GM23248 (cell line): Measurements from ENCODE around the gene PLCB1. TPM values are rescaled to one million over a fixed set of nuclear protein-coding genes. Genes with fewer than 3 reads are reported as not detected.

Experiments
- DNase-seq: peaks from one replicate; pipeline ENCODE4 v3.0.0-alpha.2; 2015
- H2AFZ ChIP-seq: fragments of 200-600 bp; sonication (generic); 2 replicates; pipeline ENCODE4 v1.6.1; 2016; ENCODE audit warnings: antibody characterized with exemption
- H3F3A ChIP-seq: fragments of 200-600 bp; sonication (generic); 2 replicates; pipeline ENCODE4 v1.6.1; 2016; ENCODE audit warnings: mild to moderate bottlenecking, antibody characterized with exemption, mixed run types; ENCODE audit not compliant: insufficient read depth
- H3K27ac ChIP-seq: fragments of 200-600 bp; sonication (generic); 2 replicates; pipeline ENCODE4 v1.5.1; 2016; ENCODE audit warnings: mild to moderate bottlenecking
- H3K27me3 ChIP-seq: fragments of 200-600 bp; sonication (generic); replicated peaks from 2 replicates; pipeline ENCODE4 v1.6.1; 2016; ENCODE audit warnings: mild to moderate bottlenecking; ENCODE audit not compliant: insufficient read depth
- H3K36me3 ChIP-seq: fragments of 200-600 bp; sonication (generic); 2 replicates; pipeline ENCODE4 v1.6.1; 2016; ENCODE audit warnings: low read depth, mild to moderate bottlenecking
- H3K4me1 ChIP-seq: fragments of 200-600 bp; sonication (generic); 2 replicates; pipeline ENCODE4 v1.6.1; 2016; ENCODE audit warnings: mild to moderate bottlenecking; ENCODE audit not compliant: insufficient read depth
- H3K4me2 ChIP-seq: fragments of 200-600 bp; sonication (generic); one replicate; pipeline ENCODE4 v1.6.1; 2016; ENCODE audit warnings: mild to moderate bottlenecking; ENCODE audit not compliant: unreplicated experiment
- H3K4me3 ChIP-seq: fragments of 200-600 bp; sonication (generic); 2 replicates; pipeline ENCODE4 v1.5.1; 2016; ENCODE audit warnings: mild to moderate bottlenecking
- H3K79me2 ChIP-seq: fragments of 200-600 bp; sonication (generic); 2 replicates; pipeline ENCODE4 v1.6.1; 2016; ENCODE audit warnings: mild to moderate bottlenecking; ENCODE audit not compliant: insufficient read depth
- H3K9ac ChIP-seq: fragments of 200-600 bp; sonication (generic); 2 replicates; pipeline ENCODE4 v1.6.1; 2016; ENCODE audit warnings: mild to moderate bottlenecking
- H3K9me2 ChIP-seq: fragments of 200-600 bp; sonication (generic); 2 replicates; pipeline ENCODE4 v1.6.1; 2016; ENCODE audit warnings: mixed run types, mild to moderate bottlenecking, moderate library complexity; ENCODE audit not compliant: insufficient read depth
- H3K9me3 ChIP-seq: fragments of 200-600 bp; sonication (generic); one replicate; pipeline ENCODE4 v1.6.1; 2017; ENCODE audit warnings: low read depth
- H4K20me1 ChIP-seq: fragments of 200-600 bp; sonication (generic); 2 replicates; pipeline ENCODE4 v1.6.0; 2016; ENCODE audit not compliant: insufficient read depth
- EZH2 ChIP-seq: fragments of 200-600 bp; sonication (generic); IDR thresholded peaks from 2 replicates; pipeline ENCODE4 v1.6.1; 2018; ENCODE audit warnings: antibody characterized with exemption, mild to moderate bottlenecking; ENCODE audit not compliant: insufficient read depth, poor library complexity, severe bottlenecking
- EZH2phosphoT487 ChIP-seq: fragments of 200-600 bp; sonication (generic); IDR thresholded peaks from 2 replicates; pipeline ENCODE4 v1.6.1; 2018; ENCODE audit warnings: antibody characterized with exemption, moderate library complexity, mild to moderate bottlenecking, low read depth; ENCODE audit not compliant: insufficient read depth
- WGBS, 2 experiments: methylation state at CpG; one replicate each; pipeline ENCODE4 v1.1.6; 2015 to 2017; ENCODE audit warnings: low lambda C conversion rate in 2 of 2, low coverage in 1 of 2; ENCODE audit errors: missing lambda C conversion rate in 2 of 2; 5-methylcytosine and 5-hydroxymethylcytosine counted together
- in situ Hi-C: fragments of 300-500 bp; cut with MboI; formaldehyde crosslinking; loops from 2 replicates; pipeline ENCODE4 v1.15.0; 2020
- polyA plus RNA-seq: library from polyadenylated mRNA; unstranded; fragments of >200 nt; fragmentation: Nextera tagmentation; extraction: Ambion mirVana; gene quantifications from 2 replicates; pipeline ENCODE4 v1.2.1, GENCODE V29; 2016
- total RNA-seq: library from RNA; depleted of rRNA; stranded (reverse); fragments of >200 nt; shearing (Covaris generic); gene quantifications from 2 replicates; pipeline ENCODE4 v1.2.3, GENCODE V29; 2014

Gene PLCB1
- total and polyA plus RNA-seq, 2 experiments from 2014 or later = 3.7 to 12.8 TPM

DNA sequence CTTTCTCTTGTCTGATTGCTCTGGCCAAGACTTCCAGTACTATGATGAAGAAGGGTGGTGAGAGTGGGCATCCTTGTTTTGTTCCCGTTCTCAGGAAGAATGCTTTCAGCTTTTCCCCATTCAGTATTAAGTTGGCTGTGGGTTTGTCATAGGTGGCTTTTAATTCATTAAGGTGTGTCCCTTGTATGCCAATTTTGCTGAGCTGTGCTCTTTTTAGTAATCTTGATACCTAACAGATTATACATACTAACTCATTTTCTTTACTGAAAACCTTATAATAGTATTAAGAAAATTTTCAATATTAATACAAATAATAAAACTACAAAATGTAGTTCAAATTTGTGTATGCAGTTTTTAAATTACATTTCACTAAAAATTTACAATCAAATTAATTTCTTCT lies 557.3 kb downstream of the PLCB1 start:
- Histone ChIP-seq H3K79me2 (no peaks in the 10 kb centered on the region), H3K9me2 (no peaks in the 10 kb centered on the region), H4K20me1 (no peaks in the 10 kb centered on the region), H3K4me2 (no peak overlapping the region), H3F3A (peaks cover 17% of the 10 kb centered on the region), H3K27me3 (no peaks in the 10 kb centered on the region), H2AFZ (no peak overlapping the region), H3K9me3 (no peaks in the 10 kb centered on the region), H3K9ac (no peak overlapping the region), H3K36me3 (no peaks in the 10 kb centered on the region), H3K4me3 (no peak overlapping the region), H3K4me1 (peaks cover 24% of the 10 kb centered on the region), H3K27ac (no peak overlapping the region)
- DNase-seq = no peak
- in situ Hi-C loops = no loop called here
- TF ChIP-seq EZH2phosphoT487 = no peak
- no peak for TF ChIP-seq EZH2
- WGBS, 2 experiments = 93 to 97% methylated on average over 1 of the region's 1 CpG

- no peak overlapping the region for H3K4me3 ChIP-seq
- no peaks in the 10 kb centered on the region for H4K20me1 ChIP-seq
- no peak overlapping the region for H3K9ac ChIP-seq
- H3K27me3 ChIP-seq = no peaks in the 10 kb centered on the region
- H3K4me1 ChIP-seq = peaks cover 30% of the 10 kb centered on the region
- H3F3A ChIP-seq = peaks cover 24% of the 10 kb centered on the region
- in situ Hi-C loops = no loop called here
- no peaks in the 10 kb centered on the region for H3K9me2 ChIP-seq
- no peak overlapping the region for H3K4me2 ChIP-seq
- DNase-seq = no peak
- no peak overlapping the region for H3K27ac ChIP-seq
- no peaks in the 10 kb centered on the region for H3K36me3 ChIP-seq
- TF ChIP-seq EZH2phosphoT487 (no peak), EZH2 (no peak)
- no peak overlapping the region for H2AFZ ChIP-seq
- no peaks in the 10 kb centered on the region for H3K9me3 ChIP-seq
- H3K79me2 ChIP-seq = no peaks in the 10 kb centered on the region
These were observed 558.0 kb downstream of the PLCB1 start for GRCh38 chr20:8690074-8690473.

GRCh38 chr20:8693709-8694108 lies 561.6 kb downstream of the PLCB1 start:
- peak overlapping the region; percentile 44 for H3K27ac ChIP-seq
- H3K79me2 ChIP-seq = no peaks in the 10 kb centered on the region
- H4K20me1 ChIP-seq = no peaks in the 10 kb centered on the region
- no peak overlapping the region for H3K9ac ChIP-seq
- peaks cover 24% of the 10 kb centered on the region for H3F3A ChIP-seq
- TF ChIP-seq EZH2phosphoT487 (no peak), EZH2 (no peak)
- no peaks in the 10 kb centered on the region for H3K27me3 ChIP-seq
- H3K9me2 ChIP-seq = no peaks in the 10 kb centered on the region
- H3K4me3 ChIP-seq = no peak overlapping the region
- peaks cover 30% of the 10 kb centered on the region for H3K4me1 ChIP-seq
- H3K9me3 ChIP-seq = no peaks in the 10 kb centered on the region
- in situ Hi-C loops = no loop called here
- peak overlapping the region; percentile 38 for H3K4me2 ChIP-seq
- 26 to 33% methylated on average over 2 of the region's 2 CpGs for WGBS, 2 experiments
- peak; percentile 90 for DNase-seq
- no peaks in the 10 kb centered on the region for H3K36me3 ChIP-seq
- H2AFZ ChIP-seq = no peak overlapping the region

GRCh38 chr20:8700756-8701155 lies 568.7 kb downstream of the PLCB1 start:
- Histone ChIP-seq H3K79me2 (no peaks in the 10 kb centered on the region), H3F3A (no peaks in the 10 kb centered on the region), H2AFZ (no peak overlapping the region), H3K4me3 (no peak overlapping the region), H3K4me1 (no peaks in the 10 kb centered on the region), H3K4me2 (no peak overlapping the region), H3K27me3 (no peaks in the 10 kb centered on the region), H4K20me1 (no peaks in the 10 kb centered on the region), H3K36me3 (no peaks in the 10 kb centered on the region), H3K9me3 (no peaks in the 10 kb centered on the region), H3K9ac (no peak overlapping the region), H3K9me2 (no peaks in the 10 kb centered on the region), H3K27ac (no peak overlapping the region)
- TF ChIP-seq EZH2phosphoT487 (no peak), EZH2 (no peak)
- in situ Hi-C loops = no loop called here
- whole genome bisulfite sequencing, 2 experiments = 65 to 77% methylated on average over 2 of the region's 2 CpGs
- no peak for DNase-seq
